Stimulated activated CD4-positive, alpha-beta T cell treated with anti-CD3 and anti-CD28 coated beads, Interleukin-1b, Interleukin-23, amount 100 ng/mL, for 48 hours (primary cell): ENCODE results near the gene FUT6.
"Not testable (repeated sequence)": the region's sequence is repeated elsewhere in the genome, so short reads cannot be mapped to it uniquely, and the experiment has no call there.

Experiments
- DNase-seq: peaks from one replicate; pipeline ENCODE4 v3.0.0-alpha.2; 2020

The FUT6 gene

DNA sequence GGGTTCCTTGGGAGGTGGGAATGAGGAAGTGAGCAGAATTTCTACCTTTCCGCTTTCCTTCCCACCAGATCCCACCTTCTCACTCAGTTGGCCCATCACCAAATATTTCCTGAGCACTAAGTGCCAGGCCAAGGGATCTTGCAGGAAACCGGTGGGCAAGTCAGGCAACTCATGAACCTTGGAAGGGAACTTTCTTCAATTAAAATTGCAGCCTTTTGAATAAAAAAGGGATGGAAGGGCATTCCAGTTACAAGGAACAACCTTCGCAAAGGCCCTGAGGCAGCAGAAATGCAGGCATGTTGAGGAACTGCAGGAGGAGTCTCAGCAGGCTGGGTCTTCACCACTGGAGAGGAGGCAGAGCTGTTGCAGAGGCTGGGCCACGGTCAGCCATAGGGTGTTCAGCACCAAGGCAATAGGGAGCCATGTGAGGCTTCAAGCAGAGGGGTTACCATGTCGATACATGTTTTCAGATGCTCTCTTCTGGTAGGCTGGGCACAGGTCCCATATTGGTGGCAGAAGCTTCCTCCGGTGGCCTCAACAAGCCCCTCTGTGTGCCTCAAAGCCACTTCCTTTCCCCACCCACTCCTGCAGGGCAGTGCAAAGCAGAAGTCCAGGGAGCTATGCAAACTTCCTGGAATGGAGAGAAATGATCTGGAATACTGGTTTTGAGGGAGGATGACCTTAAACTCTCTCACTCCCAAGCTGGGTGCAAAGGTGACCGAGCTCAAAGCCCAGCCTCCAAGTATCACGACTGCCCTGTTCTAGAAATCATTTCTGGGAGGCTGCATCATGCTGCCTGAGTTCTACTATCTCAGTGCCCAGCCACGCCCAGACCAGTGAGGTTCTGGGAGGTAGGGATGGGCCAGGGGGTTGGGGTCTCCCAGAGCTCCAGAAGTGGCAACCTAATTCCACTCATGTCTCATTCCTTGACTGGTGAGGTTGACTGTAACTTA lies at the start of gene FUT6:
FUT6 (minus strand) TSS at position 638 of the 953 bp plus-strand sequence. CDS start 7,135 bp downstream, outside the sequence.
- no peak for DNase-seq

DNA sequence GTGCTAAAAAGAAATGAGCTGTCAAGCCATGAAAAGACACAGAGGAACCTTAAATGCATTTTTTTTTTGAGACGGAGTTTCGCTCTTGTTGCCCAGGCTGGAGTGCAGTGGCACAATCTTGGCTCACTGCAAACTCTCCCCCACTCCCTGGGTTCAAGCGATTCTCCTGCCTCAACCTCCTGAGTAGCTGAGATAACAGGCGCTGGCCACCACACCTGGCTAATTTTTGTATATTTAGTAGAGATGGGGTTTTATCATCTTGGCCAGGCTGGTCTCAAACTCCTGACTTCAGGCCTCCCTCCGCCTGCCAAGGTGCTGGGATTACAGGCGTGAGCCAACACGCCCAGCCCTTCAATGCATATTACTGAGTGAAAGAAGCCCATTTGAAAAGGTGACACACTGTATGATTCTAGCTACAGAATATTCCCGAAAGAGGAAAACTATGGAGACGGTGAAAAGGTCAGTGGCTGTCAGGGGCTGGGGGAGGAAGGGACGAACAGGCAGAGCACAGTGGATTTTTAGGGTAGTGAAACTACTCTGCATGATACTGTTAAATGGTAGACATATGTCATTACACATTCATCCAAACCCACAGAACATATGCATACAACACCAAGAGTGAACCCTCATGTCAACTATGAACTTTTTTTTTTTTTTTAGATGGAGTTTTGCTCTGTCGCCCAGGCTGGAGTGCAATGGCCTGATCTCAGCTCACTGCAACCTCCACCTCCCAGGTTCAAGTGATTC lies 44.7 kb upstream of the FUT6 start:
- DNase-seq: not testable (repeated sequence)

- DNase-seq: not testable (repeated sequence)
These were observed 43.8 kb upstream of the FUT6 start for GRCh38 chr19:5883157-5883873.

- no peak for DNase-seq
These were observed 43.0 kb upstream of the FUT6 start for GRCh38 chr19:5882421-5882968.

- no peak for DNase-seq
These were observed 42.2 kb upstream of the FUT6 start for GRCh38 chr19:5881543-5882299.

GRCh38 chr19:5880604-5881078 lies 41.1 kb upstream of the FUT6 start:
- DNase-seq: no peak

DNA sequence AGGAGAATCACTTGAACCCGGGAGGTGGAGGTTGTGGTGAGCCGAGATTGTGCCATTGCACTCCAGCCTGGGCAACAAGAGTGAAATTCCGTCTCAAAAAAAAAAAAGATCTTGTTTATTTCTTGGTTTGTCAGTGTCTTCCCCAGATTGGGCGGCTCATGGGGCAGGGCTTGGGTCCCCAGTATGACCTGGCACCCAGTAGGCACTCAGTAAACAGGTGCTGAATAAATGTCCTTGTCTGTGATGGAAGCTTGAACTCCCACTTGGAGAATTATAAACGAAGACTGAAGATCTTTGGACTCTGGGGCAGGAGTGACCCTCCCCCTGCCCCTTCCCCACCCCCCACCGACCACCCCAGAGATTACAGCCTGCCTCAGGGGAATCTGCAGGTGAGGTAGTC lies 40.7 kb upstream of the FUT6 start:
- no peak for DNase-seq

DNA sequence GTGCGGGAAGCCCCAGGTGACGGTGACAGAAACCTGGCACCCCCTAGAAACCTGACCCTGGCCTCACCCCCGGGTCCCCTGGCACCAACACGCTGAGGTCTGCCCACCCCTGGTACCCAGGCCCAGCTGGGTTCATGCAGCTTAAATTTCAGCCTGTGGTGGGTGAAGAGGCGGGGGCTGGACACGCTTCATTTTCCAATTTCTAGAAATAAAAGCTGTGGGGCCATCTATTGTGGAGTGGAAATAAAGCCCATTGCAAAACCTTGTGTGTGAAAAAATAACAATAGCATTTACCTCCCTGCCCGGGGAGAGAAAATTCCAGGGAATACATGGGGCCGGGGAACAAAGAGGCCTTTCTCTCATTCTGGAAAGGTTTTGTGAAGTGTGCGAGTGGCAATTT lies 38.4 kb upstream of the FUT6 start:
- DNase-seq: no peak

- DNase-seq: no peak
These were observed 37.9 kb upstream of the FUT6 start for GRCh38 chr19:5877427-5877826.

GRCh38 chr19:5874496-5874895 lies 35.0 kb upstream of the FUT6 start:
- not testable (repeated sequence) for DNase-seq

GRCh38 chr19:5873617-5874199 lies 34.2 kb upstream of the FUT6 start:
- no peak for DNase-seq

DNA sequence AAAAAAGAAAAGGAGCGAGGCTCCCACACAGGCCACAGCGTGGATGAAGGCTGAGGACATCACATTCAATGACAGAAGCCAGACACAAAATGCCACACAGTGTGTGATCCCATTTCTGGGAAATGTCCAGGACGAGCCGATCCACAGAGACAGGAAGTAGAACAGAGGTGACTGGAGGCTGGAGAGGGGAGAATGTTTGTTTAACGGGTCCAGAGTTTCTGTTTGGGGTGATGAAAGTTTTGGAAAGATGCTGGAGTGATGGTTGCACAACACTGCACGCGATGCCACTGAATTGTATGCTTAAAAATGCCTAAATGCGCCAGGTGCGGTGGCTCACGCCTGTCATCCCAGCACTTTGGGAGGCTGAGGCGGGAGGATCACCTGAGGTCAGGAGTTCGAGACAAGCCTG lies 31.5 kb upstream of the FUT6 start:
- DNase-seq: no peak

GRCh38 chr19:5867201-5868136 lies 28.0 kb upstream of the FUT6 start:
- no peak for DNase-seq

DNA sequence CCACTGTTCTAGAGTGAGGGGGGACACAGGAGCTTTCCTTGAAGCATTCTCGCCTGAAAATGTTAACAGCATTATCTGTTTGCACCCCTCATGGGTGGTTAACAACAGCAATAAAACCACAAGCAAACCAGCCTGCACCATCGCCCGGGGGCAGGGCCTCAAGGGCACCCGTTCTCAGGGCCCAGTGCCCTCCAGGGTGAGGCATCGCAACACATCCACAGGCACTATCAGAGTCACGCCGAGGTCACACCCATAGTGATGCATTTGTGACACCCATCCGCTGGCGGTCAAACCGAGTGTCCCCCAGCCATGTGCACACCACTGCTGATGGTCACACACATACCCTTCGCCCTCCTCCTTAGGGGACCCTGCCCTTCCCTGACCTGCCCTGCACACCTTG lies 26.3 kb upstream of the FUT6 start:
- no peak for DNase-seq

DNA sequence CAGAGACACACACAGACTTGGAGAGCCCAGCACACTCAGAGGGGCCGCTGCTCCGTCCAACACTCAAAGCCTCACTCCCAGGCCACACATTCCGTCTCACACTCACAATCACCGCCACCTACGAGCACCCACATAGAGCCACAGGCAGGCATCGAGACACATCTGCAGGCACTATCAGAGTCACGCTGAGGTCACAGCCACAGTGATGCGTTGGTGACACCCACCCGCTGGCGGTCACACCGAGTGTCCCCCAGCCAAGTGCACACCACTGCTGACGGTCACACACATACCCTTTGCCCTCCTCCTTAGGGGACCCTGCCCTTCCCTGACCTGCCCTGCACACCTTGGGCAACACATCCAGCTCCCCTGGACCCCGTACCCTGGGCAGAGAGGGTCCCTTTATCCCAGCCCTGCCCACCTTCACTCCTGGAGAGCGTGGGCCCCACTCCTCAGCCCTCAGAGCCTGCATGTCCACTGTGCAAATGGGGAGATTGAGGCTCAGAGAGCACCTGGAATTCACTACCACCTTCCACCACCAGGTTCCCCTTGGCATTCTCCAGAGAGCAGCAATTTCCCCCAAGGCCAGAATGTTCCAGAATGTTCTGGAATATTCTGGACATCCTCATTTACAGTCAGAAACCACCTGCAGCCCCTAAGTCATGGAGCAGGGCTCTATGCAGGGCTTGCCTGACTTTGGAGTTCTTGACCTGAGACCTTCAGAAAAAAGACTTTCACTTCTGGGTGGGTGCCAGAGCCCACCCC lies 25.4 kb upstream of the FUT6 start:
- no peak for DNase-seq

GRCh38 chr19:5864013-5864720 lies 24.7 kb upstream of the FUT6 start:
- DNase-seq: no peak

DNA sequence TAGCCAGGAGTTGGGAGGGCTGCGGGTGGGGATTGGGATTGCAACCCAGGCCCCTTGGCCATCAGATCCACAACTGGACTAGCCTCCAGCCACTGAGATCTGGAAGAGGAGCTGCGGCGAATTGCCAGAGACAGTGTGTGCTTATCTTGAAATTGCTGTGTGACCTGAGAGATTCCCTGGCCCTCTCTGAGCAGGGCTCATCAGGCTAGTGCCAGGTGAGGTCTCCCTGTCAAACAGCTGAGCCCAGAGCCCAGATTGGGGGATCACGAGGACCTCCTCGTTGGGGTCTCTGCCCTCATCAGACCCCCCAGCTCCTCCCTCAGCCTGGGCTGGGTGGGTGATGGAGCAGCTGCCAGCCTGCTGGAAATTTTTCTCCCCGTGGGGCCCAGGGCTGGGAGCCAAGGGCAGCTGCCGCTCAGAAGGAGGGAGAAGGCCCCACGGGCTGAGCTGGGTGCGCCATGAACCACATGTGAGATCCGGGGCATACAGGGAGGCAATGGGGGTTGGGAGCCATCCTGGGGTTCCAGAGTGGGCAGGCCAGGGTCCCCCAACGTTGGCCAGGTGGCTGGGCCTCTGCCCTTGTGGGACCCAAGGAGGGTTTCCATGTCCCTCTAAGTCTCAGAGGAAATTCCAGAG lies 23.6 kb upstream of the FUT6 start:
- DNase-seq: no peak
